ENCODE measurements around the gene GPC5. TPM values are rescaled to one million over a fixed set of nuclear protein-coding genes. Genes with fewer than 3 reads are reported as not detected.

The GPC5 gene
- total and polyA plus RNA-seq, 9 donors = 0.10 to 1.5 (median 0.38) TPM

DNA sequence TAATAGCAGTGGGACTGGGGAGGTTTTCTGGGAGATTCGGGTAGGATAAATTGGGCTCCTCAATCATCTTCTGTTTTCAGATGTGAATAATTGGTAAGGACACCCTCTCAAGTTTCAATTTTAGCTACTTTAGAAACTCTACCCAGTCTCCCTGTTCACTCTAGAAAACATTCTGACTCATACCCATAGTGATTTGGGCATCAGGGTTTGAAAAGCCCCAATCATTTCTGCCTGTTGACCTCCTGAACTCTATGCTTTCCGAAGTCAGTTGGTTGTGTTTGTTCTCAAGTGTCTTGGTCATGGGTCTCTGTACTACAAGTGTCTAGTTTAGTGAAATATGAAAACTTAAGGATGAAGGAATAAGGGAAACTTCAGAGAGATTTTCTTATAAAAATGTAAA lies 916.8 kb downstream of the GPC5 start:
- intact Hi-C loops (cut with DNase I) = no loop called here
- Histone ChIP-seq H3K27ac (no peak overlapping the region), H3K9me3 (no peaks in the 10 kb centered on the region), H3K27me3 (no peaks in the 10 kb centered on the region), H3K4me3 (no peak overlapping the region), H3K36me3 (no peaks in the 10 kb centered on the region), H3K4me1 (ENCODE audit: insufficient read depth) (no peaks in the 10 kb centered on the region)
- WGBS, 3 donors = 83 to 93% (median 90%) methylated on average over 2 of the region's 2 CpGs
- TF ChIP-seq POLR2A (IDR thresholded peaks at IDR 0.05) (no peak), EP300 (IDR thresholded peaks at IDR 0.05) (no peak)
- TF ChIP-seq, protein P1, sequence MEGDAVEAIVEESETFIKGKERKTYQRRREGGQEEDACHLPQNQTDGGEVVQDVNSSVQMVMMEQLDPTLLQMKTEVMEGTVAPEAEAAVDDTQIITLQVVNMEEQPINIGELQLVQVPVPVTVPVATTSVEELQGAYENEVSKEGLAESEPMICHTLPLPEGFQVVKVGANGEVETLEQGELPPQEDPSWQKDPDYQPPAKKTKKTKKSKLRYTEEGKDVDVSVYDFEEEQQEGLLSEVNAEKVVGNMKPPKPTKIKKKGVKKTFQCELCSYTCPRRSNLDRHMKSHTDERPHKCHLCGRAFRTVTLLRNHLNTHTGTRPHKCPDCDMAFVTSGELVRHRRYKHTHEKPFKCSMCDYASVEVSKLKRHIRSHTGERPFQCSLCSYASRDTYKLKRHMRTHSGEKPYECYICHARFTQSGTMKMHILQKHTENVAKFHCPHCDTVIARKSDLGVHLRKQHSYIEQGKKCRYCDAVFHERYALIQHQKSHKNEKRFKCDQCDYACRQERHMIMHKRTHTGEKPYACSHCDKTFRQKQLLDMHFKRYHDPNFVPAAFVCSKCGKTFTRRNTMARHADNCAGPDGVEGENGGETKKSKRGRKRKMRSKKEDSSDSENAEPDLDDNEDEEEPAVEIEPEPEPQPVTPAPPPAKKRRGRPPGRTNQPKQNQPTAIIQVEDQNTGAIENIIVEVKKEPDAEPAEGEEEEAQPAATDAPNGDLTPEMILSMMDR (IDR thresholded peaks at IDR 0.05) = no peak
- DNase-seq = no peak

DNA sequence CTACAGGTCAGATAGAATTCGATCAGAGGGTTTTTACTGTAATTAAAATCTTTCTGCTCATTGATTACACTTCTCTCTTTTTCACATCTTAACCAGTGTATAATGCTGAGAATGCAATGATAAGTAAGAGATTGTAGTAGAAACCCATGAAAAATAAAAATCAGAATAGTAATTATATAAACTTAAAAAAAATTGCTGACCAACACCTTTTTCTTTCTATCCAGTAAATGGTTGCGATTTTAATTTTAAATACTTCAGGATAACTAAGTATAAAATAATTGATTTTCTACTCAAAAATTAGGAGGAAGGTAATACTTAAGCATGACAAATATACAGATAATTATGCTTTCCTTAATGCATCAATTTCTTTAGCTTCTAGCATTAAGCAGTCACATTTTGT lies 917.6 kb downstream of the GPC5 start:
- Histone ChIP-seq H3K4me3 (no peak overlapping the region), H3K27ac (no peak overlapping the region), H3K27me3 (no peaks in the 10 kb centered on the region), H3K4me1 (ENCODE audit: insufficient read depth) (no peaks in the 10 kb centered on the region), H3K36me3 (no peaks in the 10 kb centered on the region), H3K9me3 (no peaks in the 10 kb centered on the region)
- 93 to 94% (median 94%) methylated on average over 2 of the region's 2 CpGs for WGBS, 3 donors
- TF ChIP-seq EP300 (IDR thresholded peaks at IDR 0.05) = no peak
- DNase-seq = no peak
- intact Hi-C loops (cut with DNase I) = no loop called here

GRCh38 chr13:92317066-92317465 lies 918.6 kb downstream of the GPC5 start:
- Histone ChIP-seq H3K4me1 (ENCODE audit: insufficient read depth) (no peaks in the 10 kb centered on the region), H3K9me3 (no peaks in the 10 kb centered on the region), H3K27me3 (no peaks in the 10 kb centered on the region), H3K4me3 (no peak overlapping the region), H3K36me3 (no peaks in the 10 kb centered on the region), H3K27ac (no peak overlapping the region)
- TF ChIP-seq, protein P1 (IDR thresholded peaks at IDR 0.05) = no peak
- no peak for TF ChIP-seq EP300 (IDR thresholded peaks at IDR 0.05)
- TF ChIP-seq POLR2A (IDR thresholded peaks at IDR 0.05) = no peak
- DNase-seq = no peak
- 65 to 88% (median 70%) methylated on average over 2 of the region's 2 CpGs for WGBS, 3 donors
- intact Hi-C loops (cut with DNase I) = no loop called here

DNA sequence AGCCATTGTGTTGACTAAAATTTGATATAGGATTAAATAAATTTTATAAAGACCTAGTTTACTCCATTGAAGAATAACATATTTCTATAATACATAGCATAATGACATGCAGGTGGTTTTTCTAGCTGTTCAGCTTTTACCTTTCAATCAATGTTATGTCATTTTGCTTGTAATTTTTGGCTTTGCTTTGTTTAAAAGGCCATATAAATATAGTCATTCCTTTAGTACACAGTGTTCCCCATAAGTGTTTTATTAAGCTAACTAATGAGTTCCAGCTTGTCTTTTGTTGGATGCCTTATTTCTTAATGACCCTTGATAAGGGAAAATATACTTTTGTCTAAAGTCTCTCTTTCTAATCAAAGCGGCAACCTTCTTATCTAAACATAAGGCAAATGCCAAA lies 921.9 kb downstream of the GPC5 start:
- no peak for DNase-seq
- Histone ChIP-seq H3K27me3 (no peaks in the 10 kb centered on the region), H3K4me1 (ENCODE audit: insufficient read depth) (no peaks in the 10 kb centered on the region), H3K9me3 (no peaks in the 10 kb centered on the region), H3K27ac (no peak overlapping the region), H3K36me3 (no peaks in the 10 kb centered on the region), H3K4me3 (no peak overlapping the region)
- WGBS, 3 donors = 22 to 64% (median 44%) methylated on average over 1 of the region's 1 CpG
- TF ChIP-seq POLR2A (IDR thresholded peaks at IDR 0.05) = no peak
- intact Hi-C loops (cut with DNase I) = no loop called here

DNA sequence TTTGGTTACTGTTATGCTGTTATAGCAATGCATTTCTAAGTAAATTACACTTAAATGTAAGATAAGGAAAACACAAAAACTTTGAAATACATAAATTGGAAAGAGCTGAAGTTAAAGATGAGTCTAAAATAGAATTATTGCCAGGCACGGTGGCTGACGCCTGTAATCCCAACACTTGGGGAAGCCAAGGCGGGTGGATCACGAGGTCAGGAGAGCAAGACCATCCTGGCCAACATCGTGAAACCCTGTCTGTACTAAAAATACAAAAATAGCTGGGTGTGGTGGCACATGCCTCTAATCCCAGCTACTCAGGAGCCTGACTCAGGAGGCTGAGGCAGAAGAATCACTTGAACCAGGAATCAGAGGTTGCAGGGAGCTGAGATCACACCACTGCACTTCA lies 922.8 kb downstream of the GPC5 start:
- Histone ChIP-seq H3K27ac (no peak overlapping the region), H3K36me3 (no peaks in the 10 kb centered on the region), H3K4me3 (no peak overlapping the region), H3K9me3 (no peaks in the 10 kb centered on the region), H3K4me1 (ENCODE audit: insufficient read depth) (no peaks in the 10 kb centered on the region), H3K27me3 (no peaks in the 10 kb centered on the region)
- intact Hi-C loops (cut with DNase I) = no loop called here
- TF ChIP-seq EP300 (IDR thresholded peaks at IDR 0.05) (no peak), POLR2A (IDR thresholded peaks at IDR 0.05) (no peak)
- TF ChIP-seq, protein P1 (IDR thresholded peaks at IDR 0.05) = no peak
- DNase-seq = no peak
- WGBS, 3 donors = 75 to 91% (median 76%) methylated on average over 5 of the region's 5 CpGs

GRCh38 chr13:92345627-92346026 lies 947.2 kb downstream of the GPC5 start:
- intact Hi-C loops (cut with DNase I) = no loop called here
- no peak for DNase-seq
- TF ChIP-seq, protein P1 (IDR thresholded peaks at IDR 0.05) = no peak
- TF ChIP-seq POLR2A (IDR thresholded peaks at IDR 0.05) (no peak), EP300 (IDR thresholded peaks at IDR 0.05) (no peak)
- Histone ChIP-seq H3K4me3 (no peak overlapping the region), H3K4me1 (ENCODE audit: insufficient read depth) (no peaks in the 10 kb centered on the region), H3K36me3 (no peaks in the 10 kb centered on the region), H3K27me3 (no peaks in the 10 kb centered on the region), H3K9me3 (no peaks in the 10 kb centered on the region), H3K27ac (no peak overlapping the region)
- WGBS, 3 donors = 78 to 88% (median 84%) methylated on average over 1 of the region's 1 CpG

All from ovary (tissue), 9 donors.